SU-DHL-6 (cell line): Measurements from ENCODE around the gene ZNF319.

Source experiments
- CTCF ChIP-seq: fragments of 200-600 bp; sonication (generic); IDR thresholded peaks from one replicate; pipeline ENCODE4 v1.5.1; 2017; ENCODE audit warnings: antibody characterized with exemption, mild to moderate bottlenecking, low read length, moderate library complexity; ENCODE audit not compliant: insufficient read depth, poor library complexity, severe bottlenecking
- EZH2phosphoT487 ChIP-seq: fragments of 200-600 bp; sonication (generic), shearing (Covaris generic); conservative IDR thresholded peaks from 2 replicates; pipeline ENCODE4 v1.6.1; 2018; ENCODE audit warnings: mild to moderate bottlenecking, antibody characterized with exemption, low read length, moderate library complexity, mixed read lengths

- TF ChIP-seq CTCF (no peak), EZH2phosphoT487 (no peak)
These were observed 6.1 kb downstream of the ZNF319 start for GRCh38 chr16:57994361-57994760.
